D721Med (cell line): Measurements from ENCODE around the gene LGI1.

Experiments
- DNase-seq: peaks from one replicate; pipeline ENCODE4 v3.0.0; 2011; ENCODE audit warnings: low spot score; ENCODE audit not compliant: insufficient read length
- FAIRE-seq: peaks from 2 replicates; lab custom pipeline; 2011; peaks lifted over from hg19 to GRCh38; lab: Jason Lieb, UNC
- TF ChIP-seq, protein P1 (sequence below): IDR thresholded peaks from 2 replicates; pipeline ENCODE4 v1.5.1; 2012; ENCODE audit warnings: mild to moderate bottlenecking, control low read depth; ENCODE audit not compliant: insufficient read depth; ENCODE audit errors: missing control alignments

The LGI1 gene

DNA sequence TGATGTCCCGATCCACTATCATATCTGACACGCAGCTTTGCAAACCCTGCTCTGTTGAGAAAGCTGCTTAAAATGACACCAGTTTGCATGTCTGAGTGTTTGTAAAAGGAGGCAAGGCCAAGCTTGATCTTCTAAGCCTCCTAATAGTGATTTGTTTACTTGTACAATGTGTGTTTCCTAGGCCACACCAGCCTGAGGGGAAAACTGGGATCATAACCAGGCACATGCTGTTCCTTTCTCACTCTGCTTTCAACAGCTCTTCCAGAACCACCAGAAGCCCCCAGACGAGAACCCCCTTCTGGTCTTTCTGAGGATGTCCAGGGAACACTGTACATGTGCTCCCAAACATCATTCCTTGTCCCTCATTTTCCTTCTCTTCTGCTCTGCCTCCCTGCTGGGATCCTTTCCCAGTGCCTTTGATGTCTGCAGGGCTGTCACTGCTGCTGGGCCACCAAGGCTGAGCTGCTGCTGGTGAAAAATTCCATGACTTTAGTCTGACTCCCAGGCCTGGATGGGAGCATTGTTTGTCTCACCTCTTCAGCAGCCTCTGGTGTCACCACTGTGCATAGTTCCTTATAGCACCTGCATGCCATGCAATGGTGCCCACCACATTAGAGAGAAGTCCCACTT is 4.0 kb upstream of the LGI1 start:
- no peak for DNase-seq
- FAIRE-seq, result no peak

DNA sequence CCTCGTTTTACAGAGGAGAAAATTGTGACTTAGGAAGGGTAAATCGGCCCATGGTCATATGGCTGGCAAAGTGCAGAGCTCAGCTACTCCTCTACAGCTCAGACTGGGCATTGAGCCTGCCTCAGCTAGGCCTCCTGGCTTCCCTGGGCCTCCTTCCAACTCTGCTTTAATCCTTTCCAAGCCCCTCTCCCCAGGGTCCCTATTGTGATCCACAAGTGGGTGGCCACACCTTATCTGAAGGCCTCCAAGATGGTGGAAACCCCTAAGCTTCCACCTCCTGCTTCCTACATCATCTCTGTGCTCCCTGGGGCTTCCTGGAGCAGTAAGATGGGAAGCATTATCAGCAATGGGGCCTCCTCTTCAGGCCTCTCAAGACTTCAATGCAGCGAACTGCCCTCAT is 3.0 kb upstream of the LGI1 start:
- FAIRE-seq, result no peak
- no peak for DNase-seq
- TF ChIP-seq, protein P1, sequence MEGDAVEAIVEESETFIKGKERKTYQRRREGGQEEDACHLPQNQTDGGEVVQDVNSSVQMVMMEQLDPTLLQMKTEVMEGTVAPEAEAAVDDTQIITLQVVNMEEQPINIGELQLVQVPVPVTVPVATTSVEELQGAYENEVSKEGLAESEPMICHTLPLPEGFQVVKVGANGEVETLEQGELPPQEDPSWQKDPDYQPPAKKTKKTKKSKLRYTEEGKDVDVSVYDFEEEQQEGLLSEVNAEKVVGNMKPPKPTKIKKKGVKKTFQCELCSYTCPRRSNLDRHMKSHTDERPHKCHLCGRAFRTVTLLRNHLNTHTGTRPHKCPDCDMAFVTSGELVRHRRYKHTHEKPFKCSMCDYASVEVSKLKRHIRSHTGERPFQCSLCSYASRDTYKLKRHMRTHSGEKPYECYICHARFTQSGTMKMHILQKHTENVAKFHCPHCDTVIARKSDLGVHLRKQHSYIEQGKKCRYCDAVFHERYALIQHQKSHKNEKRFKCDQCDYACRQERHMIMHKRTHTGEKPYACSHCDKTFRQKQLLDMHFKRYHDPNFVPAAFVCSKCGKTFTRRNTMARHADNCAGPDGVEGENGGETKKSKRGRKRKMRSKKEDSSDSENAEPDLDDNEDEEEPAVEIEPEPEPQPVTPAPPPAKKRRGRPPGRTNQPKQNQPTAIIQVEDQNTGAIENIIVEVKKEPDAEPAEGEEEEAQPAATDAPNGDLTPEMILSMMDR, result no peak

More for the DNA sequence above, 4.0 kb upstream of the LGI1 start:
- TF ChIP-seq, protein P1, result no peak

DNA sequence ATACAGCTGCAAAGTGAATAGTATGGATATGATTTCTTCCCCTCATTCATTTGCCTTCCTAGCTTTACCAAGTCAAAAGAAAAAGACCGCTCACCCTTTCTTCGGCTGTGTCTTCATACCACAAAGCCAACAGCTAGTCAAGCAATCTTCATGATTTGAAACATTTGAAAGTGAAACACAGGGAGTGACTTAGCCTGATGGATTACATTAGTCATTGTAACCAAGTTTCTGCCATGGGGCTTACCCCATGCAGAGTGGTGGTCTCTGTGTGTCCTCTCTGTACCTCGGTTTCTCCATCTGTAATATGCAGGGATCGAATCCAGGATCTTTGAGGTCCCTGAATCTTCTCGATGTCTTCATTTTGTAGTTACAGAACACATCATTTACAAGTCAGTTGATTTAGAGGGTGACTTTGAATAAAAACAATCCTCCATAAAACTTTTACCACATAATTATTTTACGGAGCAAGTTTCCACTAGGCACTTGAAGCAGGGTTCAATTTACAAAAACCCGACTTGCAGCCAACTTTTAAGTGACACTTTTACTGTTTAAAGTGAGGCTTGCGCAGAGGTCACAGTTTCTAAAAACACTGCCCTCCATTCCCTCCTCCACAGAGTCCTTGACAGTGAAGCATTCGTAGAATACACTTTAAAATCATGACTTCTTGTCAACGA is 2.2 kb upstream of the LGI1 start:
- no peak for FAIRE-seq
- TF ChIP-seq, protein P1, result no peak
- no peak for DNase-seq

DNA sequence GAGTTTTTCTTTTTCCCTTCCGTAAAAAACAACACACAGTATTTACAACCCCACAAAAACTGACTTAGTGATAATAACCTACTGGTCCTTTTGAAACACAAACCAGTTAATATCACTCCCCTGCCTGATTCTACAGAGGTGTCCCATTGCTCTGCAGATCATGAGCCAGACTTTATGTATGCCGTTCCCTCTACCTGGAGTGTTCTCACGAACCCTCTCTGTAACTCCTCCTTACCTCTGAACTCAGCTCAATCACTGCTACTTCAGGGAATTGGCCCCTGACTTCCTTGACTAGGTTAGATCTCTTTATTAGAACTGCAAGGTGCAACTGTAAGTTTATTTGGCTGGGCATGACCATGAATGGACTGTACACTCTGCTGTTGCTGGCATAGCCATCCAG is 1.6 kb upstream of the LGI1 start:
- FAIRE-seq (no peak), DNase-seq (no peak)
- TF ChIP-seq, protein P1, result no peak

DNA sequence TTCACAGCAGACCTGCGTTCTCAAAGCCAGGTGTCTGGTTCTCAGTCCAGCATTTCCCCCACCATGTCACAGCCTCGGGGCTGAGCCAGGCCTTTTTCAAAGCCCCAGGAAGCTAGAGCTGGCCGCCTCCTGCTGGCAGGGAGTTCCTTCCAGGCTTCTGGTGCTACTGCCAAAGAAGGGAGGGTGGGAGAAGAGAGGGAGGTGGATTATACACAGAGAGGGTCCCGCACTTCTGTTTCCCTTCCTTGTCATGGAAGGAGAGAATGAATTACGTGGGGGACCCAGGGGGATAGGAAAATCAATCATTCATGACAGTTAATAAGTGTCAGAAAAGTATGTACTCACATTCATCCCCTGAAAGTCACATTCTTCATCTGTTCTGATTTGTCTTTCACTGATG is 600 bp upstream of the LGI1 start:
- TF ChIP-seq, protein P1, result no peak
- no peak for FAIRE-seq
- DNase-seq, result no peak

DNA sequence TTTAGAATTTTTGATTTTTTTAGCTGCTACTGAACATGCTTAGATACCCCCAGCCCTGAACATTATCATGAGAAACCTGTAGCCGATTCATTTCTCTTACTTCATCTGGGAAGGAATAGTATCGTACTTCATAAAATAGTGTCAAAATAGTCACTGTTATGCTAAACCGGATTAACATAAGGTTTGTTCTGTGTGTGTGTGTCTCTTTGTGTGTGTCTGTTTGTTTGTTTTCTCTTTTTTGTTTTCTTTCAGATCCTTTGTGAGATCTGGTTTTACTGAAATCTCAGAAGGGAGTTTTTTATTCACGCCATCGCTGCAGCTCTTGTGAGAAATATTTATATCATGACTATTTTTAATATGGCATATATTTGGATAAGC is 761 bp downstream of the LGI1 start:
- TF ChIP-seq, protein P1, result no peak
- no peak for DNase-seq
- no peak for FAIRE-seq

DNA sequence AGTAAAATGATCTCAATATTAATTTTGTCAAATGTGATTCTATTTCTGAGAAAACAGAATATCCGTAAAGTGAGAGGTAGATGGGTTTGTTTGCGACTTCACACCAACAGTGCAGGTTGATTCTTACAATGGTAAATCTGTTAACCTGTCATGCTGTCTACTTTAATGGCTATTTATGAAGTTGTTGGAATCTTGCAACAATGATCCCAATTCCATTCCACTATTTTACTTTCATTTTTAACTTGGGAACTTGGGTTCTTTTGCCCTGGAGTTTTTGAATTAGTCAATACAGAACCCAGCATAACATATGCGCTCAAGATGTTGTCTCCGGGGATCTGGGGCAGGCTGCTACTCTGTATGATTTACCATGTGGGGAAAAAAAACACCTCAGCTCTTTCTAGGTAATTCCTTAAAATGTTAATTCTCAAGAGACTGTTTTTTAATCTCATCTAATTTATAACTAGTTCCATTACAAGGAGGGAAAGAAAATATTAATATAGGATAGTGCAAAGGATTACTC is 1.2 kb downstream of the LGI1 start:
- FAIRE-seq (no peak), DNase-seq (no peak)
- TF ChIP-seq, protein P1, result no peak
